Activated B cell treated with CpG ODN at 0.5 μM for 24 hours (primary cell): ENCODE data around the gene MED12L. TPM values are rescaled to one million over a fixed set of nuclear protein-coding genes. Genes with fewer than 3 reads are reported as not detected.

Source experiments
- ATAC-seq: fragments of 200-7000 bp; cut with Tn5 transposase; one replicate; pipeline ENCODE4 v1.10.0; 2021; ENCODE audit warnings: low read depth, mild to moderate bottlenecking, moderate library complexity
- CTCF ChIA-PET: fragments of 350-600 bp; sonication (Branson Sonifier 250); formaldehyde crosslinking; loops from one replicate; lab custom pipeline; 2021; ENCODE audit warnings: antibody characterized with exemption; lab: Charles Lee
- POLR2A ChIA-PET: fragments of 350-600 bp; sonication (Branson Sonifier 250); formaldehyde crosslinking; loops from one replicate; lab custom pipeline; 2021; ENCODE audit warnings: antibody characterized with exemption; lab: Charles Lee
- DNase-seq: peaks from one replicate; pipeline ENCODE4 v3.0.0; 2022
- H3K27ac Mint-ChIP-seq: one replicate; pipeline ENCODE4 v1.8.0; 2020; ENCODE audit warnings: mixed read lengths
- H3K27me3 Mint-ChIP-seq: one replicate; pipeline ENCODE4 v1.8.0; 2021; ENCODE audit warnings: mixed read lengths
- H3K36me3 Mint-ChIP-seq: one replicate; pipeline ENCODE4 v1.8.0; 2021; ENCODE audit warnings: low read depth, mixed read lengths
- H3K4me1 Mint-ChIP-seq: one replicate; pipeline ENCODE4 v1.8.0; 2021; ENCODE audit warnings: mixed read lengths
- H3K4me3 Mint-ChIP-seq: one replicate; pipeline ENCODE4 v1.8.0; 2020; ENCODE audit warnings: mild to moderate bottlenecking, mixed read lengths
- H3K9me3 Mint-ChIP-seq: one replicate; pipeline ENCODE4 v1.8.0; 2020; ENCODE audit warnings: mixed read lengths
- intact Hi-C: fragments of 100-400 bp; cut with micrococcal nuclease; formaldehyde crosslinking; loops from one replicate; pipeline ENCODE4 v1.15.1; 2024
- total RNA-seq: library from RNA; stranded (reverse); gene quantifications from 2 replicates; pipeline ENCODE4 v1.2.3, GENCODE V29; 2022
- TF ChIP-seq, protein P1 (sequence below): fragments of 200-600 bp; IDR thresholded peaks from one replicate; pipeline ENCODE4 v1.8.0; 2022; ENCODE audit warnings: antibody characterized with exemption, mild to moderate bottlenecking

MED12L gene
- total RNA-seq, 1 donor from 2014 or later, result 1.5 TPM

DNA sequence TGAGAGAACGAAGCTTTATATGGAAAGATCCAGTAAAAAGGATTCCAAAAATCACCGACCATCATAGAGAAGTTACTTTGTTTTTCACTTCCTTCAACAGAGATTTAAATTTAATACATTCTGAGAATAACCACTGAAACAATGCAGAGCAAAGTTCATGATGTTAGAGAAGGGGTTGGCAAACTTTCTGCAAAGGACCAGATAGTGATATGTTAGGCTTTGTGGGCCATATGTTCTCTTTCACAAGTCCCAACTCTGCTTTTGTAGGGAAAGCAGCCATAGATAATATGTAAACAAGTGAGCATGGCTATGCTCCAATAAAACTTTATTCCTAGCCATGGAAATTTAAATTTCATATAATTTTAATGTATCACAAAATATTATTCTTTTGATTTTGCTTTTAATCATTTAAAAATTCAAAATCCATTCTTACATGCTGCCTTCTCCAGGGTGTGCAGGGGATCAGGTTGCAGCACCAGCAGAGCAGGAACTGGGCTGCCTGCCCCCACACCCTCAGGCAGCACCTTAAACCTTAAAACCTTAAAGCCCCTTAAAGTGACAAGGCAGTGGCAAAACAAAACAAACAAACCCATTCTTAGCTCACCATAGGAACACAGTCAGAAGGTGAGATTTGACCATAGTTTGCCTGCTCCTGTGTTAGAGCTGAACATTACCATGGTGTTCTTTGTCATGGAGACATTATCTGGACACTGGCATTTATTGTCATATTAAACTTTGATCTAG, 392.3 kb downstream of the MED12L start:
- ATAC-seq (no peak), DNase-seq (no peak)
- Mint-ChIP-seq H3K27me3 (peaks cover 2% of the 10 kb centered on the region), H3K27ac (no peak overlapping the region), H3K4me3 (no peak overlapping the region), H3K9me3 (peaks cover 8% of the 10 kb centered on the region), H3K36me3 (no peaks in the 10 kb centered on the region), H3K4me1 (no peaks in the 10 kb centered on the region)
- ChIA-PET CTCF (interaction anchor here (1.6 kb wide), 1 partner anchor 10 kb away, joined by 4 read pairs; no protein-coding TSS in a partner anchor), POLR2A (interaction anchor here (0.6 kb wide), 1 partner anchor 55 kb away, joined by 4 read pairs; no protein-coding TSS in a partner anchor)
- intact Hi-C loops, result no loop called here
- TF ChIP-seq, protein P1, sequence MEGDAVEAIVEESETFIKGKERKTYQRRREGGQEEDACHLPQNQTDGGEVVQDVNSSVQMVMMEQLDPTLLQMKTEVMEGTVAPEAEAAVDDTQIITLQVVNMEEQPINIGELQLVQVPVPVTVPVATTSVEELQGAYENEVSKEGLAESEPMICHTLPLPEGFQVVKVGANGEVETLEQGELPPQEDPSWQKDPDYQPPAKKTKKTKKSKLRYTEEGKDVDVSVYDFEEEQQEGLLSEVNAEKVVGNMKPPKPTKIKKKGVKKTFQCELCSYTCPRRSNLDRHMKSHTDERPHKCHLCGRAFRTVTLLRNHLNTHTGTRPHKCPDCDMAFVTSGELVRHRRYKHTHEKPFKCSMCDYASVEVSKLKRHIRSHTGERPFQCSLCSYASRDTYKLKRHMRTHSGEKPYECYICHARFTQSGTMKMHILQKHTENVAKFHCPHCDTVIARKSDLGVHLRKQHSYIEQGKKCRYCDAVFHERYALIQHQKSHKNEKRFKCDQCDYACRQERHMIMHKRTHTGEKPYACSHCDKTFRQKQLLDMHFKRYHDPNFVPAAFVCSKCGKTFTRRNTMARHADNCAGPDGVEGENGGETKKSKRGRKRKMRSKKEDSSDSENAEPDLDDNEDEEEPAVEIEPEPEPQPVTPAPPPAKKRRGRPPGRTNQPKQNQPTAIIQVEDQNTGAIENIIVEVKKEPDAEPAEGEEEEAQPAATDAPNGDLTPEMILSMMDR, result no peak

GRCh38 chr3:151478335-151478697, 392.9 kb downstream of the MED12L start:
- no peak for ATAC-seq
- H3K36me3 Mint-ChIP-seq, result no peaks in the 10 kb centered on the region
- no peaks in the 10 kb centered on the region for H3K4me1 Mint-ChIP-seq
- H3K9me3 Mint-ChIP-seq, result peaks cover 8% of the 10 kb centered on the region
- ChIA-PET POLR2A (interaction anchor here (0.6 kb wide), 1 partner anchor 55 kb away, joined by 4 read pairs; no protein-coding TSS in a partner anchor), CTCF (interaction anchor here (1.6 kb wide), 1 partner anchor 10 kb away, joined by 4 read pairs; no protein-coding TSS in a partner anchor)
- no peak overlapping the region for H3K4me3 Mint-ChIP-seq
- no peak overlapping the region for H3K27ac Mint-ChIP-seq
- H3K27me3 Mint-ChIP-seq, result peaks cover 2% of the 10 kb centered on the region
- intact Hi-C loops, result no loop called here
- no peak for DNase-seq
- TF ChIP-seq, protein P1, result no peak

GRCh38 chr3:151479452-151479851, 394.0 kb downstream of the MED12L start:
- DNase-seq (no peak), ATAC-seq (no peak)
- Mint-ChIP-seq H3K4me3 (no peak overlapping the region), H3K36me3 (no peaks in the 10 kb centered on the region), H3K27me3 (peaks cover 5% of the 10 kb centered on the region), H3K4me1 (no peaks in the 10 kb centered on the region), H3K9me3 (peaks cover 8% of the 10 kb centered on the region), H3K27ac (no peak overlapping the region)
- TF ChIP-seq, protein P1, result no peak
- ChIA-PET CTCF (interaction anchor here (2.8 kb wide), 1 partner anchor 12 kb away, joined by 13 read pairs; no protein-coding TSS in a partner anchor), POLR2A (no interaction called here)
- intact Hi-C loops, result no loop called here

- no peaks in the 10 kb centered on the region for H3K4me1 Mint-ChIP-seq
- H3K4me3 Mint-ChIP-seq, result no peak overlapping the region
- DNase-seq (no peak), ATAC-seq (no peak)
- CTCF ChIA-PET, result interaction anchor here (2.8 kb wide), 1 partner anchor 13 kb away, joined by 13 read pairs; no protein-coding TSS in a partner anchor
- H3K27me3 Mint-ChIP-seq, result peaks cover 7% of the 10 kb centered on the region
- H3K9me3 Mint-ChIP-seq, result peaks cover 13% of the 10 kb centered on the region
- no peaks in the 10 kb centered on the region for H3K36me3 Mint-ChIP-seq
- intact Hi-C loops, result no loop called here
- TF ChIP-seq, protein P1, result no peak
- POLR2A ChIA-PET, result no interaction called here
- H3K27ac Mint-ChIP-seq, result no peak overlapping the region
Measured at GRCh38 chr3:151480492-151480891, 395.0 kb downstream of the MED12L start.

- ChIA-PET CTCF (no interaction called here), POLR2A (no interaction called here)
- Mint-ChIP-seq H3K9me3 (peaks cover 13% of the 10 kb centered on the region), H3K4me3 (no peak overlapping the region), H3K36me3 (no peaks in the 10 kb centered on the region), H3K27ac (no peak overlapping the region), H3K27me3 (peaks cover 7% of the 10 kb centered on the region), H3K4me1 (no peaks in the 10 kb centered on the region)
- DNase-seq (no peak), ATAC-seq (no peak)
- TF ChIP-seq, protein P1, result no peak
- intact Hi-C loops, result no loop called here
Measured at GRCh38 chr3:151483488-151483887, 398.0 kb downstream of the MED12L start.
